Aorta (tissue), 5 donors: Measurements from ENCODE around the gene MIA2. TPM values are rescaled to one million over a fixed set of nuclear protein-coding genes. Genes with fewer than 3 reads are reported as not detected.
"Not testable (repeated sequence)": the region's sequence is repeated elsewhere in the genome, so short reads cannot be mapped to it uniquely, and the experiment has no call there.

Source experiments
- ATAC-seq: fragments of 200-7000 bp; cut with Tn5 transposase; one replicate; pipeline ENCODE4 v1.9.1; 2022; ENCODE audit warnings: moderate library complexity; ENCODE audit not compliant: low FRiP score
- DNase-seq, 2 donors: peaks; one replicate each; pipeline ENCODE4 v3.0.0-alpha.2; 2020
- H3K27ac ChIP-seq, 2 donors: one replicate each; pipeline ENCODE4 v1.5.1; 2013; ENCODE audit warnings: low read length in 2 of 2, mild to moderate bottlenecking in 2 of 2, moderate library complexity in 2 of 2, control low read depth in 1 of 2, inconsistent platforms in 1 of 2, low read depth in 1 of 2
- H3K27me3 ChIP-seq, 2 donors: one replicate each; pipeline ENCODE4 v1.6.1; 2013; ENCODE audit warnings: control low read depth in 1 of 2, low read length in 1 of 2, mild to moderate bottlenecking in 1 of 2, moderate library complexity in 1 of 2; ENCODE audit not compliant: insufficient read depth in 2 of 2, control insufficient read depth in 1 of 2
- H3K36me3 ChIP-seq, 2 donors: one replicate each; pipeline ENCODE4 v1.6.1; 2013; ENCODE audit warnings: control low read depth in 1 of 2, low read length in 1 of 2, mild to moderate bottlenecking in 1 of 2; ENCODE audit not compliant: insufficient read depth in 2 of 2, control insufficient read depth in 1 of 2
- H3K4me1 ChIP-seq, 2 donors: one replicate each; pipeline ENCODE4 v1.6.1; 2013; ENCODE audit warnings: low read length in 2 of 2, control low read depth in 1 of 2, mild to moderate bottlenecking in 1 of 2, moderate library complexity in 1 of 2; ENCODE audit not compliant: insufficient read depth in 2 of 2, control insufficient read depth in 1 of 2
- H3K4me3 ChIP-seq, 2 donors: one replicate each; pipeline ENCODE4 v1.5.1; 2013; ENCODE audit warnings: low read length in 2 of 2, control low read depth in 1 of 2, mild to moderate bottlenecking in 1 of 2
- H3K9me3 ChIP-seq: one replicate; pipeline ENCODE4 v1.6.1; 2013; ENCODE audit warnings: mild to moderate bottlenecking, low read length; ENCODE audit not compliant: control insufficient read depth
- WGBS, 2 donors: extraction: QIAGEN DNeasy Blood & Tissue Kit; methylation state at CpG; one replicate each; pipeline ENCODE4 v1.1.7; 2013; 5-methylcytosine and 5-hydroxymethylcytosine counted together
- intact Hi-C, 2 donors: fragments of 100-400 bp; cut with DNase I; formaldehyde crosslinking; loops; one replicate each; pipeline versions ENCODE4 v1.14.2 to v1.15.0; 2022
- long read RNA-seq, 2 donors: library from polyadenylated mRNA; unstranded; transcript quantifications; one replicate each; pipeline ENCODE4 v2.0.0, GENCODE V29; 2020 to 2021
- polyA plus RNA-seq, 2 donors: library from polyadenylated mRNA; stranded (reverse); fragments of 200-250 nt; gene quantifications; one replicate each; pipeline ENCODE4 v1.2.3, GENCODE V29; 2013
- total RNA-seq, 2 donors: library from RNA; stranded (reverse); fragmentation: NEBNext Ultra II Directional; extraction: Animal tissue kit (Norgen Biotek cat#: 25700); gene quantifications; one replicate each; pipeline ENCODE4 v1.2.1, GENCODE V29; 2021
- donor health status: healthy with polysubstance abuse.
- donor health status: Bipolar disorder and iron deficiency.
- donor health status: DM: no; HTN: no; CAD: no.
- donor health status: DM: no; HTN: no; CAD: no.
- donor health status: DM: yes; HTN: yes; CAD: no.

Gene MIA2, protein sequence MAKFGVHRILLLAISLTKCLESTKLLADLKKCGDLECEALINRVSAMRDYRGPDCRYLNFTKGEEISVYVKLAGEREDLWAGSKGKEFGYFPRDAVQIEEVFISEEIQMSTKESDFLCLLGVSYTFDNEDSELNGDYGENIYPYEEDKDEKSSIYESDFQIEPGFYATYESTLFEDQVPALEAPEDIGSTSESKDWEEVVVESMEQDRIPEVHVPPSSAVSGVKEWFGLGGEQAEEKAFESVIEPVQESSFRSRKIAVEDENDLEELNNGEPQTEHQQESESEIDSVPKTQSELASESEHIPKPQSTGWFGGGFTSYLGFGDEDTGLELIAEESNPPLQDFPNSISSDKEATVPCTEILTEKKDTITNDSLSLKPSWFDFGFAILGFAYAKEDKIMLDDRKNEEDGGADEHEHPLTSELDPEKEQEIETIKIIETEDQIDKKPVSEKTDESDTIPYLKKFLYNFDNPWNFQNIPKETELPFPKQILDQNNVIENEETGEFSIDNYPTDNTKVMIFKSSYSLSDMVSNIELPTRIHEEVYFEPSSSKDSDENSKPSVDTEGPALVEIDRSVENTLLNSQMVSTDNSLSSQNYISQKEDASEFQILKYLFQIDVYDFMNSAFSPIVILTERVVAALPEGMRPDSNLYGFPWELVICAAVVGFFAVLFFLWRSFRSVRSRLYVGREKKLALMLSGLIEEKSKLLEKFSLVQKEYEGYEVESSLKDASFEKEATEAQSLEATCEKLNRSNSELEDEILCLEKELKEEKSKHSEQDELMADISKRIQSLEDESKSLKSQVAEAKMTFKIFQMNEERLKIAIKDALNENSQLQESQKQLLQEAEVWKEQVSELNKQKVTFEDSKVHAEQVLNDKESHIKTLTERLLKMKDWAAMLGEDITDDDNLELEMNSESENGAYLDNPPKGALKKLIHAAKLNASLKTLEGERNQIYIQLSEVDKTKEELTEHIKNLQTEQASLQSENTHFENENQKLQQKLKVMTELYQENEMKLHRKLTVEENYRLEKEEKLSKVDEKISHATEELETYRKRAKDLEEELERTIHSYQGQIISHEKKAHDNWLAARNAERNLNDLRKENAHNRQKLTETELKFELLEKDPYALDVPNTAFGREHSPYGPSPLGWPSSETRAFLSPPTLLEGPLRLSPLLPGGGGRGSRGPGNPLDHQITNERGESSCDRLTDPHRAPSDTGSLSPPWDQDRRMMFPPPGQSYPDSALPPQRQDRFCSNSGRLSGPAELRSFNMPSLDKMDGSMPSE (N-terminal part only)
- total RNA-seq = 10 to 100 TPM; 25.2 to 26.7 TPM
- 10 to 100 TPM; 13.5 to 14.3 TPM for polyA plus RNA-seq
- long read RNA-seq, donor 1, partial matches to known transcripts = 5 of 32 reads
- long read RNA-seq, donor 1, other reads (novel, unspliced or antisense) = 27 of 32 reads
- long read RNA-seq, donor 2, partial matches to known transcripts = 5 of 17 reads
- long read RNA-seq, donor 2, other reads (novel, unspliced or antisense) = 12 of 17 reads

DNA sequence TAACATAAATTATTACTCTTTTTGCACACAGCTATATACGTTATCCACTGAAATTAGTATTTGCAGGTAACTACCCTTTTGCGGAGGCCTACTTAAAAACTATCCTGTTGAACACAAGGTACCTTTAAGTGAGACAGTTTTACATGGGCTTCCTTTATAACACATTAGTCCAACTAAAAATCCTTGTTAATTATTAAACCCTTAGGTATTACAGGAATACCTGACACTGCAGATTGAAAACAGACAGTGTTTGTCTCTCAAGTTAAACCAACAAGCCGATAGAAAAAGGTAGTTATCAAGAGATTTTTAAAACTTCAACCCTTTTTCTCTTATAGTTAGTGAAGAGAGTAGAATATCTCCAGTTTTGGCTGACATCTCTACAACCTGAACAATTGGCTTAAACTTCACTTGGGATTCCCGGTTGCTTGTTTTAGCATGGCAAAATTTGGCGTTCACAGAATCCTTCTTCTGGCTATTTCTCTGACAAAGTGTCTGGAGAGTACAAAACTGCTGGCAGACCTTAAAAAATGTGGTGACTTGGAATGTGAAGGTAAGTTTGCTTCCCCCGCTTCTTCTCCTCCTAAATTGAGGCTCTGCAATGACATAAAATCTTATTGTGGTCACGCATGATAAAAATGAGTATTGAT lies at the start of gene MIA2:
MIA2 (plus strand) TSS at position 236 of the 647 bp plus-strand sequence; CDS start at position 436, 200 bp downstream.
- Histone ChIP-seq H3K27ac (no peak within 1 kb of the TSS), H3K9me3 (no peaks in the 10 kb centered on the region)
- 70 to 74% methylated on average over 7 of the region's 7 CpGs for WGBS, 2 donors

GRCh38 chr14:39184628-39185255 lies 49.0 kb upstream of the MIA2 start:
- ATAC-seq (no peak), DNase-seq (no peak)
- Histone ChIP-seq H3K36me3 (peaks cover 0 to 9% of the 10 kb centered on the region in 2 donors), H3K9me3 (no peaks in the 10 kb centered on the region), H3K4me1 (peaks cover 0 to 2% of the 10 kb centered on the region in 2 donors), H3K27ac (no peak overlapping the region), H3K4me3 (no peak overlapping the region), H3K27me3 (no peaks in the 10 kb centered on the region)
- WGBS, 2 donors = 95 to 97% methylated on average over 4 of the region's 4 CpGs
- intact Hi-C loops = no loop called here

More for the DNA sequence above, at the start of gene MIA2:
- DNase-seq (no peak), ATAC-seq (no peak)
- no peaks in the 10 kb centered on the region for H3K36me3 ChIP-seq
- H3K4me1 ChIP-seq = no peaks in the 10 kb centered on the region
- intact Hi-C loops = no loop called here
- H3K27me3 ChIP-seq = no peaks in the 10 kb centered on the region
- H3K4me3 ChIP-seq = no peak within 1 kb of the TSS

- H3K36me3 ChIP-seq = peaks cover 0 to 9% of the 10 kb centered on the region in 2 donors
- H3K4me3 ChIP-seq = no peak overlapping the region
- H3K27ac ChIP-seq = no peak overlapping the region
- no peaks in the 10 kb centered on the region for H3K27me3 ChIP-seq
- H3K9me3 ChIP-seq = no peaks in the 10 kb centered on the region
- DNase-seq (no peak), ATAC-seq (no peak)
- 89 to 92% methylated on average over 5 of the region's 5 CpGs for WGBS, 2 donors
- peaks cover 0 to 2% of the 10 kb centered on the region in 2 donors for H3K4me1 ChIP-seq
- intact Hi-C loops = no loop called here
Observed at GRCh38 chr14:39185256-39186049, 48.3 kb upstream of the MIA2 start.

GRCh38 chr14:39186941-39187525 lies 46.7 kb upstream of the MIA2 start:
- ATAC-seq (no peak), DNase-seq (no peak)
- Histone ChIP-seq H3K9me3 (no peaks in the 10 kb centered on the region), H3K27ac (no peak overlapping the region), H3K27me3 (no peaks in the 10 kb centered on the region), H3K36me3 (no peaks in the 10 kb centered on the region), H3K4me3 (no peak overlapping the region), H3K4me1 (peaks cover 0 to 2% of the 10 kb centered on the region in 2 donors)
- WGBS, 2 donors = 71 to 75% methylated on average over 4 of the region's 4 CpGs
- intact Hi-C loops = no loop called here

DNA sequence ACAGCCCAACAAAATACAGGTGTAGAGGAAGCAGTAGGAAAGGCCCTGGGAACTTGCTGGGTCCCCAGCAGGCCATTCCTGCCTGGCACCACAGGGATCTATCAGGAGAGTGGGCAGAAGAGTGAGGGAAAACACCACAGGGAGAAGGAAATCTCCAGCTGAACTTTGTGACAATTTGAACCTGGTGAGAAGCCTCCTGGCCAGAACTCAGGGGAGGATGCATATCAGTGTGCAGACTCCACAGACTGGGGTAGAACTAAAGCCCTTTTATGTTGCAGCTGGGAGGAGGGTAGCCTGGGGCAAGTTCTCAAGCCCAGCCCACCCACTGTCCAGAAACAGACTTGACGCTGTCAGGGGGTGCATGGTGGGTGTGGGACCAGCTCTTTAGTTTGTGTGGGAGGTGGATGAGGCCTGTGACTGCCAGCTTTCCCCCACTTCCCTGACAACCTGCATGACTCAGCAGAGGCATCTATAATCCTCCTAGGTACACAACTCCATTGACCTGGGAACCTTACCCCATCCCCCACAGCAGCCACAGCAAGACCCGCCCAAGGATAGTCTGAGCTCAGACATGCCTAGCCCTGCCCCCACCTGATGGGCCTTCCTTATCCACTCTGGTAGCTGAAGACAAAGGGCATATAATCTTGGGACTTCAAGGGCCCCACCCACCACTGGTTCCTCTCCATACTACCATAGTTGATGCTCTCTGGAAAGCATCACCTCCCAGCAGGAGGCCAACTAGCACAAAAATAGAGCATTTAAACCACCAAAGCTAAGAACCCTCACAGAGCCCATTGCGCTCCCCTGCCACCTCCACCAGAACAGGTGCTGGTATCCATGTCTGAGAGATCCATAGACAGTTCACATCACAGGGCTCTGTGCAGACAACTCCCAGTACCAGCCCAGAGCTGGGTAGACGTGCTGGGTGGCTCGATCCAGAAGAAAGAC lies 29.8 kb upstream of the MIA2 start:
- H3K4me3 ChIP-seq = no peak overlapping the region
- no peak for DNase-seq
- no peaks in the 10 kb centered on the region for H3K27me3 ChIP-seq
- no peaks in the 10 kb centered on the region for H3K36me3 ChIP-seq
- H3K4me1 ChIP-seq = no peaks in the 10 kb centered on the region
- H3K27ac ChIP-seq = no peak overlapping the region
- H3K9me3 ChIP-seq = no peaks in the 10 kb centered on the region
- WGBS, 2 donors = 79 to 84% methylated on average over 5 of the region's 5 CpGs
- intact Hi-C loops = no loop called here
- no peak for ATAC-seq

GRCh38 chr14:39207430-39207829 lies 26.3 kb upstream of the MIA2 start:
- H3K4me3 ChIP-seq, H3K4me1 ChIP-seq, H3K36me3 ChIP-seq, DNase-seq, intact Hi-C loops, ATAC-seq, H3K27me3 ChIP-seq, H3K9me3 ChIP-seq, H3K27ac ChIP-seq: not testable (repeated sequence)
- 82 to 90% methylated on average over 2 of the region's 2 CpGs for WGBS, 2 donors
